ENCODE results near the gene LSAMP. TPM values are rescaled to one million over a fixed set of nuclear protein-coding genes. Genes with fewer than 3 reads are reported as not detected.

The LSAMP gene
- polyA plus RNA-seq, 1 of the 3 experiments (the other 2 are of a cell fraction): 6.6 TPM

DNA sequence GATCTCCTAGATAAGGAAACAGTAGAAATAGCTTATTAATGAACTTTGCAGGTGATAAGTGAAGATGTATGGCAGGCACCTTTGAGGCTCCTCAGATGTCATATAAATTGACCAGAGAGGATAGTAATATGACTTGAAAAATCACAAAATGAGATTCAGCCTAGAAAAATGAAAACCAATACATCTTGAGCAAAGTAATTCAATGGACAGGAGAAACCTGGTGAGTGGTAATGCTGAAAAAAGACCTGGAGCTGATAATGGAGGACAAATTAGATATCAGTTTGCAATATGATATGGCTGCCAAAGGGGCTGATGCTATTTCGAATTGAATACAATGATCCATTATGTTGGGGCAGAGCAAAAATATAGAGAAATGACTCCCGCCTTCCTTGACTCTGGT is 103.9 kb downstream of the LSAMP start:
- TF ChIP-seq FOXM1 (IDR thresholded peaks at IDR 0.05; ENCODE audit: low read depth) (no peak), EZH2phosphoT487 (IDR thresholded peaks at IDR 0.05; ENCODE audit: borderline replicate concordance, low read depth) (no peak), TAF1 (IDR thresholded peaks at IDR 0.05; ENCODE audit: borderline replicate concordance, low read depth, low read length) (no peak), NRF1 (IDR thresholded peaks at IDR 0.05; ENCODE audit: low read depth, low read length) (no peak), YY1 (IDR thresholded peaks at IDR 0.05; ENCODE audit: low read depth) (no peak), NFIC (IDR thresholded peaks at IDR 0.05; ENCODE audit: borderline replicate concordance) (no peak), RCOR1 (IDR thresholded peaks at IDR 0.05; ENCODE audit: low read length) (no peak), USF2 (IDR thresholded peaks at IDR 0.05; ENCODE audit: borderline replicate concordance, low read depth, low read length) (no peak), RXRA (IDR thresholded peaks at IDR 0.05; ENCODE audit: borderline replicate concordance, low read depth) (no peak), FOSL2 (IDR thresholded peaks at IDR 0.05; ENCODE audit: borderline replicate concordance, low read depth) (no peak), SMC3 (IDR thresholded peaks at IDR 0.05; ENCODE audit: low read depth, low read length) (no peak), GABPA (IDR thresholded peaks at IDR 0.05; ENCODE audit: low read depth) (no peak), GATA2 (CRISPR knock-in tag; IDR thresholded peaks at IDR 0.05) (no peak), FOXJ3 (CRISPR knock-in tag; IDR thresholded peaks at IDR 0.05) (no peak), ELF1 (IDR thresholded peaks at IDR 0.05) (no peak), MXI1 (IDR thresholded peaks at IDR 0.05; ENCODE audit: low read depth, low read length) (no peak), TCF12 (IDR thresholded peaks at IDR 0.05) (no peak), MEF2A (IDR thresholded peaks at IDR 0.05; ENCODE audit: borderline replicate concordance, low read depth) (no peak)
- TF ChIP-seq, protein P1, sequence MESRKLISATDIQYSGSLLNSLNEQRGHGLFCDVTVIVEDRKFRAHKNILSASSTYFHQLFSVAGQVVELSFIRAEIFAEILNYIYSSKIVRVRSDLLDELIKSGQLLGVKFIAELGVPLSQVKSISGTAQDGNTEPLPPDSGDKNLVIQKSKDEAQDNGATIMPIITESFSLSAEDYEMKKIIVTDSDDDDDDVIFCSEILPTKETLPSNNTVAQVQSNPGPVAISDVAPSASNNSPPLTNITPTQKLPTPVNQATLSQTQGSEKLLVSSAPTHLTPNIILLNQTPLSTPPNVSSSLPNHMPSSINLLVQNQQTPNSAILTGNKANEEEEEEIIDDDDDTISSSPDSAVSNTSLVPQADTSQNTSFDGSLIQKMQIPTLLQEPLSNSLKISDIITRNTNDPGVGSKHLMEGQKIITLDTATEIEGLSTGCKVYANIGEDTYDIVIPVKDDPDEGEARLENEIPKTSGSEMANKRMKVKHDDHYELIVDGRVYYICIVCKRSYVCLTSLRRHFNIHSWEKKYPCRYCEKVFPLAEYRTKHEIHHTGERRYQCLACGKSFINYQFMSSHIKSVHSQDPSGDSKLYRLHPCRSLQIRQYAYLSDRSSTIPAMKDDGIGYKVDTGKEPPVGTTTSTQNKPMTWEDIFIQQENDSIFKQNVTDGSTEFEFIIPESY (IDR thresholded peaks at IDR 0.05; ENCODE audit: borderline replicate concordance, low read depth): no peak
- TF ChIP-seq, protein P2, sequence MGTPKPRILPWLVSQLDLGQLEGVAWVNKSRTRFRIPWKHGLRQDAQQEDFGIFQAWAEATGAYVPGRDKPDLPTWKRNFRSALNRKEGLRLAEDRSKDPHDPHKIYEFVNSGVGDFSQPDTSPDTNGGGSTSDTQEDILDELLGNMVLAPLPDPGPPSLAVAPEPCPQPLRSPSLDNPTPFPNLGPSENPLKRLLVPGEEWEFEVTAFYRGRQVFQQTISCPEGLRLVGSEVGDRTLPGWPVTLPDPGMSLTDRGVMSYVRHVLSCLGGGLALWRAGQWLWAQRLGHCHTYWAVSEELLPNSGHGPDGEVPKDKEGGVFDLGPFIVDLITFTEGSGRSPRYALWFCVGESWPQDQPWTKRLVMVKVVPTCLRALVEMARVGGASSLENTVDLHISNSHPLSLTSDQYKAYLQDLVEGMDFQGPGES (IDR thresholded peaks at IDR 0.05; ENCODE audit: low read depth, low read length): no peak
- H3K79me2 ChIP-seq (ENCODE audit: insufficient read depth): no peaks in the 10 kb centered on the region
- no peak overlapping the region for H2AFZ ChIP-seq (ENCODE audit: low read depth)
- peaks cover 13 to 17% of the 10 kb centered on the region in 2 experiments; a peak in 3 of 4 replicates for H3K4me1 ChIP-seq (ENCODE audit: control insufficient read depth in 1 of 2, insufficient read depth in 2 of 2, low read depth in 1 of 2, low read length in 1 of 2)
- ChIA-PET POLR2A (no interaction called here), CTCF (interaction anchor here (2.0 kb wide), 1 partner anchor 10 kb away, joined by 4 read pairs; no protein-coding TSS in a partner anchor)
- H4K20me1 ChIP-seq (ENCODE audit: insufficient read depth): no peaks in the 10 kb centered on the region
- no peak for DNase-seq
- H3K9ac ChIP-seq: no peak overlapping the region
- H3K36me3 ChIP-seq (replicated peaks in 1 of 2; ENCODE audit: control insufficient read depth in 1 of 2, insufficient read depth in 2 of 2, low read length in 1 of 2): no peaks in the 10 kb centered on the region
- H3F3A ChIP-seq (replicated peaks; ENCODE audit: insufficient read depth): no peaks in the 10 kb centered on the region
- no peaks in the 10 kb centered on the region for H3K27me3 ChIP-seq (ENCODE audit: insufficient read depth)
- H3K4me3 ChIP-seq (ENCODE audit: low read depth in 2 of 2, low read length in 1 of 2): no peak overlapping the region
- H3K9me2 ChIP-seq: no peaks in the 10 kb centered on the region
- no peaks in the 10 kb centered on the region for H3K9me3 ChIP-seq
- H3K4me2 ChIP-seq: no peak overlapping the region
- WGBS (ENCODE audit: low lambda C conversion rate): 75% methylated on average over 2 of the region's 2 CpGs
- peak overlapping the region in 1 of 2 experiments; percentile 55; a peak in 1 of 4 replicates for H3K27ac ChIP-seq (ENCODE audit: low read depth in 2 of 2, low read length in 1 of 2)

Data from SK-N-SH (cell line).